ENCODE results near the gene AKAP9.
"Not testable (repeated sequence)": the region's sequence is repeated elsewhere in the genome, so short reads cannot be mapped to it uniquely, and the experiment has no call there.

AKAP9 gene

DNA sequence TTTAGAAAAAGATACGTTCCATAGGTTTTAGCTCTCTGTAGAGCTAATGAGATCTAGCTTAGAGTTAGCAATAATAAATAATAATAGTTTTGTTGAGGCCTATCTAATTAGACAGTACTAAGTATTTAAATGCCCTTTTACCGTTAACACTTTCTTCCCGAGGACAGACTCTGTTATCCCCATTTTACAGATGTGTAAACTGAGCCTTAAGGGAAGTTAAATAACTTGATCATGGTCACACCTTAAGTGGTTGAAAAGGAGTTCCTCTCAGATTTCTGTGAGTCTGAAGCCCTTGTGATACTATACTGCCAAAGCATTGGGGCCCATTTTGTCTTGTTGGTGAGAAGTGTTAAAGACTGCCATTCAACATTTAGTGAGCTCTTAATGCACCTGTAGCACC lies 132.0 kb downstream of the AKAP9 start:
- DNase-seq (ENCODE audit: low read depth): no peak
- no peak overlapping the region for H3K4me3 ChIP-seq (ENCODE audit: low read length)
- TF ChIP-seq CTCF (conservative IDR thresholded peaks at IDR 0.05; ENCODE audit: low read length): no peak

DNA sequence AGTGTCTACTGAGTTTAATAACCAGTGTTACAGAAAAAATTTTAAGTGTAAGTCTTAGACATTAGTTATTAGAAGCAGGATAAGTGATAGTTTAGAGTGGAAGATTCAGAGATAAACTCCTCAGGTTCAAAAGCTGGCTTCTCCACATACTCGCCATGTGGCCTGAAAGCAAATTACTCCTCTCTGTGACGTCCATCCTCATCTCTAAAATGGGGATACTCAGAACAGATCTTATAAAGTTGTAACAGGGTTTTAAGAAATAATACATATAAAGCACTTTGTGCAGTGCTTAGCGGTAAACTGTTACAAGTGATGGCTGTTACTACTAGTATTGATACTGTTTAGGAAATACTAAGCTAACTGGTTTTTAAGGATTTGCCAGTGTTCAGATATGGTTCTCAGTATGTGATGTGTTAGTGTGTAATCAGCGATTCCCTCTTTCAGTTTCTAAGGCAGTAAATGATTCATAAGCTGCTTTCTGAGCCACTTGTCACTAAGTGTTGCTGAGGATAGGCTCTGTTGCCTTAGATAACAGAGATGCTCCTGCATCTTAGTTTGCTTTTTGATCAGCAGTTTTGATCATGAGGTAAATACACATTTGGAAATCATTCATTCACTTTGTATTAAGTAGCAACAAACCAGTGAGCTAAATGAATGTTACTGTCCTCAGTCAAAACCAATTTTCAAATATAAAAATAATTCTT lies 134.9 kb downstream of the AKAP9 start:
- no peak for DNase-seq (ENCODE audit: low read depth)
- H3K4me3 ChIP-seq (ENCODE audit: low read length): no peak overlapping the region
- TF ChIP-seq CTCF (conservative IDR thresholded peaks at IDR 0.05; ENCODE audit: low read length): no peak

- DNase-seq (ENCODE audit: low read depth): no peak
- no peak for TF ChIP-seq CTCF (conservative IDR thresholded peaks at IDR 0.05; ENCODE audit: low read length)
- H3K4me3 ChIP-seq (ENCODE audit: low read length): no peak overlapping the region
Measured at GRCh38 chr7:92076509-92076908, 135.8 kb downstream of the AKAP9 start.

DNA sequence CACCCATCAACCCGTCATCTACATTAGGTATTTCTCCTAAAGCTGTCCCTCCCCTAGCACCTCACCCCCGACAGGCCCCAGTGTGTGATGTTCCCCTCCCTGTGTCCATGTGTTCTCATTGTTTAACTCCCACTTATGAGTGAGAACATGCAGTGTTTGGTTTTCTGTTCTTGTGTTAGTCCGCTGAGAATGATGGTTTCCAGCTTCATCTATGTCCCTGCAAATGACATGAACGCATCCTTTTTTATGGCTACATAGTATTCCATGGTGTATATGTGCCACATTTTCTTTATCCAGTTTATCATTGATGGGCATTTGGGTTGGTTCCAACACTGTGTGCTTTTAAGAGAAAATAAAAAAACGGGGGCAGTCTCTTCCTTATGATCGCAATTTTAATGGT lies 143.3 kb downstream of the AKAP9 start:
- not testable (repeated sequence) for DNase-seq (ENCODE audit: low read depth); H3K4me3 ChIP-seq (ENCODE audit: low read length)

GRCh38 chr7:92088266-92088665 lies 147.6 kb downstream of the AKAP9 start:
- TF ChIP-seq CTCF (conservative IDR thresholded peaks at IDR 0.05; ENCODE audit: low read length): no peak
- no peak overlapping the region for H3K4me3 ChIP-seq (ENCODE audit: low read length)
- DNase-seq (ENCODE audit: low read depth): no peak

- no peak for TF ChIP-seq CTCF (conservative IDR thresholded peaks at IDR 0.05; ENCODE audit: low read length)
- H3K4me3 ChIP-seq (ENCODE audit: low read length): no peak overlapping the region
- peak; percentile 15 for DNase-seq (ENCODE audit: low read depth)
Measured at GRCh38 chr7:92092210-92092609, 151.5 kb downstream of the AKAP9 start.

DNA sequence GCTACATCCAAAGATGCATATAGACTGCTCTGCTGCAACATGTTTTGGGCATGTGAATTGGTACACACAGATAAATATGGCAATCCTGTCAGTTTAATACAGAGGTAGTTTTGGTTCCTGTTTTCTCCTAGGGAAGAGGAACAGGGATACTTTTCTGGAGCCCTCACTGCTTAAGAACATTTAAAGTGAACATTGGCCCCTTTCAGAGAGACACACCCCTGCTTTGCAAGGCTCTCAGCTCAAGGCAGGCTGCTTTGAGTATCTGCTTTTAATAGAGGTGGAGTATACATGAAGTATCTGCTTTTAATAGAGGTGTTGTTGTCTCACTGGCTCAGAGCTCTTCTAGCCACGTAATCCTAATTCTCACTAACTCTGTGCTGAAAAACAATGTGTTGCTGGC lies 154.7 kb downstream of the AKAP9 start:
- DNase-seq (ENCODE audit: low read depth): no peak
- no peak for TF ChIP-seq CTCF (conservative IDR thresholded peaks at IDR 0.05; ENCODE audit: low read length)
- H3K4me3 ChIP-seq (ENCODE audit: low read length): no peak overlapping the region

GRCh38 chr7:92100534-92100933 lies 159.9 kb downstream of the AKAP9 start:
- no peak overlapping the region for H3K4me3 ChIP-seq (ENCODE audit: low read length)
- TF ChIP-seq CTCF (conservative IDR thresholded peaks at IDR 0.05; ENCODE audit: low read length): no peak

DNA sequence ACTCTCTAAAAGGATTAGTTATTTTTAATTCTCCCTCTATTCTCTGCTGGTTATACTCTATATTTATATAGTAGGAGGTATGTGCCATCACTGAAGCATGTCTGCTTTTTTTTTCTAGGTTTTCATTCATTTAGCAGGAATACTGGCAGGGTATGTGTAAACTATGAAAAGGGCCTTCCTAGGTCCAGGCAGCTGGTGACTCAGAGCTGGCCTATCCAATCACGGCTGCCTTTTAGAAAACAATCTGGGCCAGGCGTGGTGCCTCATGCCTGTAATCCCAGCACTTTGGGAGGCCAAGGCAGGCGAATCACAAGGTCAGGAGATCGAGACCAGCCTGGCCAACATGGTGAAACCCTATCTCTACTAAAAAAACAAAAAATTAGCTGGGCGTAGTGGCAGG lies 162.2 kb downstream of the AKAP9 start:
- not testable (repeated sequence) for DNase-seq (ENCODE audit: low read depth); H3K4me3 ChIP-seq (ENCODE audit: low read length)

More at GRCh38 chr7:92100534-92100933, 159.9 kb downstream of the AKAP9 start:
- DNase-seq (ENCODE audit: low read depth): no peak

All from AG10803 (cell line).